SK-N-SH (cell line): ENCODE measurements around the gene ARHGEF1. TPM values are rescaled to one million over a fixed set of nuclear protein-coding genes. Genes with fewer than 3 reads are reported as not detected.

ENCODE experiments used
- CTCF ChIA-PET: fragments of 300-600, 350-600 bp; formaldehyde crosslinking; extraction: SDS; loops from one replicate; lab custom pipeline; 2021; lab: Yijun Ruan, JAX
- POLR2A ChIA-PET: fragments of 350-600 bp; sonication (Branson Sonifier 250); formaldehyde crosslinking; extraction: SDS; loops from one replicate; lab custom pipeline; 2020; ENCODE audit warnings: antibody characterized with exemption, inconsistent platforms; lab: Yijun Ruan, JAX
- DNase-seq: peaks from one replicate; pipeline ENCODE4 v3.0.0; 2012
- H2AFZ ChIP-seq: fragments of 200-600 bp; sonication (generic); 2 replicates; pipeline ENCODE4 v1.8.1; 2016; ENCODE audit warnings: antibody characterized with exemption, mild to moderate bottlenecking, low read depth
- H3F3A ChIP-seq: fragments of 200-600 bp; sonication (generic); replicated peaks from 2 replicates; pipeline ENCODE3; 2016; ENCODE audit warnings: antibody characterized with exemption, mild to moderate bottlenecking; ENCODE audit not compliant: insufficient read depth
- H3K27ac ChIP-seq, 2 experiments: fragments of 200-500 bp in 1 of 2; fragments of 200-600 bp in 1 of 2; sonication (Bioruptor generic) in 1 of 2; sonication (generic), shearing (Covaris generic) in 1 of 2; 2 replicates each; pipeline versions ENCODE4 v1.5.1 to v1.6.1; 2014 to 2016; ENCODE audit warnings: low read depth in 2 of 2, inconsistent platforms in 1 of 2, low read length in 1 of 2, mild to moderate bottlenecking in 1 of 2, mixed read lengths in 1 of 2
- H3K27me3 ChIP-seq: fragments of 200-600 bp; sonication (generic), shearing (Covaris generic); 2 replicates; pipeline ENCODE4 v1.6.1; 2016; ENCODE audit warnings: mixed run types; ENCODE audit not compliant: insufficient read depth
- H3K36me3 ChIP-seq, 2 experiments: fragments of 200-500 bp in 1 of 2; fragments of 200-600 bp in 1 of 2; sonication (Bioruptor generic) in 1 of 2; sonication (generic) in 1 of 2; replicated peaks in 1 of 2; 2 replicates each; pipeline versions ENCODE3 to v1.5.1; 2014 to 2016; ENCODE audit warnings: low read length in 1 of 2, mild to moderate bottlenecking in 1 of 2; ENCODE audit not compliant: insufficient read depth in 2 of 2, control insufficient read depth in 1 of 2
- H3K4me1 ChIP-seq, 2 experiments: fragments of 200-500 bp in 1 of 2; fragments of 200-600 bp in 1 of 2; sonication (Bioruptor generic) in 1 of 2; sonication (generic), shearing (Covaris generic) in 1 of 2; 2 replicates each; pipeline versions ENCODE4 v1.5.1 to v1.6.1; 2014 to 2016; ENCODE audit warnings: low read depth in 1 of 2, low read length in 1 of 2, mixed run types in 1 of 2; ENCODE audit not compliant: insufficient read depth in 2 of 2, control insufficient read depth in 1 of 2
- H3K4me2 ChIP-seq: fragments of 200-600 bp; sonication (generic), shearing (Covaris generic); 2 replicates; pipeline ENCODE4 v1.6.1; 2017; ENCODE audit warnings: mixed run types
- H3K4me3 ChIP-seq, 2 experiments: fragments of 200-500 bp in 1 of 2; fragments of 200-600 bp in 1 of 2; sonication (Bioruptor generic) in 1 of 2; sonication (generic), shearing (Covaris generic) in 1 of 2; 2 replicates each; pipeline versions ENCODE4 v1.5.1 to v1.8.1; 2014 to 2016; ENCODE audit warnings: low read depth in 2 of 2, inconsistent platforms in 1 of 2, low read length in 1 of 2, mild to moderate bottlenecking in 1 of 2, mixed read lengths in 1 of 2, moderate library complexity in 1 of 2
- H3K79me2 ChIP-seq: fragments of 200-600 bp; sonication (generic); 2 replicates; pipeline ENCODE4 v1.8.1; 2017; ENCODE audit warnings: mild to moderate bottlenecking; ENCODE audit not compliant: insufficient read depth
- H3K9ac ChIP-seq: fragments of 200-600 bp; sonication (generic); 2 replicates; pipeline ENCODE4 v1.6.1; 2017; ENCODE audit warnings: mixed run types
- H3K9me2 ChIP-seq: fragments of 200-600 bp; sonication (generic); 2 replicates; pipeline ENCODE4 v1.6.1; 2017; ENCODE audit warnings: mixed run types
- H3K9me3 ChIP-seq: fragments of 200-600 bp; sonication (generic); 2 replicates; pipeline ENCODE4 v1.6.1; 2017; ENCODE audit warnings: mixed run types, mild to moderate bottlenecking, moderate library complexity
- H4K20me1 ChIP-seq: fragments of 200-600 bp; sonication (generic); 2 replicates; pipeline ENCODE4 v1.6.1; 2017; ENCODE audit warnings: mild to moderate bottlenecking, mixed run types; ENCODE audit not compliant: insufficient read depth
- CHD2 ChIP-seq: fragments of 150-350 bp; IDR thresholded peaks from 2 replicates; pipeline ENCODE4 v1.6.1; 2018; ENCODE audit warnings: low read length; ENCODE audit not compliant: partially characterized antibody
- ELF1 ChIP-seq: IDR thresholded peaks from 2 replicates; pipeline ENCODE4 v1.4.0; 2012
- EP300 ChIP-seq, 2 experiments: IDR thresholded peaks; 2 replicates each; pipeline versions ENCODE4 v1.4.0 to v1.6.1; 2012; ENCODE audit warnings: borderline replicate concordance in 1 of 2, low read depth in 1 of 2, low read length in 1 of 2
- EZH2phosphoT487 ChIP-seq: fragments of 200-600 bp; sonication (generic); IDR thresholded peaks from 2 replicates; pipeline ENCODE4 v1.6.1; 2017; ENCODE audit warnings: low read depth, mixed run types, mild to moderate bottlenecking, antibody characterized with exemption, moderate library complexity, borderline replicate concordance
- FOXJ3 ChIP-seq: sonication (generic); formaldehyde crosslinking; IDR thresholded peaks from 2 replicates; pipeline ENCODE4 v1.5.1; 2020; ENCODE audit warnings: mild to moderate bottlenecking, missing genetic modification reagents
- JUND ChIP-seq: IDR thresholded peaks from 2 replicates; pipeline ENCODE4 v1.4.0; 2012
- MEF2A ChIP-seq: IDR thresholded peaks from 2 replicates; pipeline ENCODE4 v1.4.0; 2012; ENCODE audit warnings: low read depth, borderline replicate concordance
- NFIC ChIP-seq: IDR thresholded peaks from 2 replicates; pipeline ENCODE4 v1.4.0; 2012; ENCODE audit warnings: borderline replicate concordance
- POLR2AphosphoS5 ChIP-seq: IDR thresholded peaks from 2 replicates; pipeline ENCODE4 v1.6.1; 2012; ENCODE audit warnings: low read depth, low read length
- RAD21 ChIP-seq: IDR thresholded peaks from 2 replicates; pipeline ENCODE4 v1.6.1; 2012; ENCODE audit warnings: mild to moderate bottlenecking, low read length
- RCOR1 ChIP-seq: fragments of 150-350 bp; IDR thresholded peaks from 2 replicates; pipeline ENCODE4 v1.6.1; 2017; ENCODE audit warnings: antibody characterized with exemption, low read length
- RFX5 ChIP-seq: IDR thresholded peaks from 2 replicates; pipeline ENCODE4 v1.6.1; 2012; ENCODE audit warnings: mild to moderate bottlenecking, improper control_type of control experiment, low read length
- RXRA ChIP-seq: IDR thresholded peaks from 2 replicates; pipeline ENCODE4 v1.4.0; 2012; ENCODE audit warnings: low read depth, mild to moderate bottlenecking, borderline replicate concordance
- SIN3A ChIP-seq: IDR thresholded peaks from 2 replicates; pipeline ENCODE4 v1.6.1; 2012; ENCODE audit warnings: low read depth, mild to moderate bottlenecking, low read length, moderate library complexity, borderline replicate concordance
- SMC3 ChIP-seq: IDR thresholded peaks from 2 replicates; pipeline ENCODE4 v1.6.1; 2012; ENCODE audit warnings: low read depth, low read length, improper control_type of control experiment
- TAF1 ChIP-seq: IDR thresholded peaks from 2 replicates; pipeline ENCODE4 v1.6.1; 2012; ENCODE audit warnings: low read depth, mild to moderate bottlenecking, low read length, moderate library complexity, borderline replicate concordance
- TCF12 ChIP-seq: IDR thresholded peaks from 2 replicates; pipeline ENCODE4 v1.4.0; 2012
- TEAD4 ChIP-seq: IDR thresholded peaks from 2 replicates; pipeline ENCODE4 v1.4.0; 2012; ENCODE audit warnings: mild to moderate bottlenecking, borderline replicate concordance; ENCODE audit not compliant: insufficient read depth
- YY1 ChIP-seq: IDR thresholded peaks from 2 replicates; pipeline ENCODE4 v1.4.0; 2012; ENCODE audit warnings: low read depth, mild to moderate bottlenecking
- WGBS: methylation state at CpG from one replicate; pipeline ENCODE4 v1.1.6; 2017; ENCODE audit warnings: low lambda C conversion rate; 5-methylcytosine and 5-hydroxymethylcytosine counted together
- polyA plus RNA-seq, 3 experiments: library from polyadenylated mRNA; depleted of rRNA; stranded (reverse); fragments of >200 nt; gene quantifications; 2 replicates each; pipeline ENCODE4 v1.2.3, GENCODE V29; 2012
- TF ChIP-seq, protein P1 (sequence below): fragments of 200-600 bp; sonication (generic); IDR thresholded peaks from 2 replicates; pipeline ENCODE4 v1.6.1; 2017; ENCODE audit warnings: antibody characterized with exemption, mild to moderate bottlenecking, moderate library complexity
- TF ChIP-seq, protein P2 (sequence below): IDR thresholded peaks from 2 replicates; pipeline ENCODE4 v1.4.0; 2012; ENCODE audit warnings: low read depth
- TF ChIP-seq, protein P3 (sequence below): fragments of 150-350 bp; IDR thresholded peaks from 2 replicates; pipeline ENCODE4 v1.6.1; 2017; ENCODE audit warnings: antibody characterized with exemption, low read length, low read depth, borderline replicate concordance
- TF ChIP-seq, protein P4 (sequence below): IDR thresholded peaks from 2 replicates; pipeline ENCODE4; 2012

Gene ARHGEF1
- polyA plus RNA-seq, 1 of the 3 experiments (the other 2 are of a cell fraction) = 102 TPM

DNA sequence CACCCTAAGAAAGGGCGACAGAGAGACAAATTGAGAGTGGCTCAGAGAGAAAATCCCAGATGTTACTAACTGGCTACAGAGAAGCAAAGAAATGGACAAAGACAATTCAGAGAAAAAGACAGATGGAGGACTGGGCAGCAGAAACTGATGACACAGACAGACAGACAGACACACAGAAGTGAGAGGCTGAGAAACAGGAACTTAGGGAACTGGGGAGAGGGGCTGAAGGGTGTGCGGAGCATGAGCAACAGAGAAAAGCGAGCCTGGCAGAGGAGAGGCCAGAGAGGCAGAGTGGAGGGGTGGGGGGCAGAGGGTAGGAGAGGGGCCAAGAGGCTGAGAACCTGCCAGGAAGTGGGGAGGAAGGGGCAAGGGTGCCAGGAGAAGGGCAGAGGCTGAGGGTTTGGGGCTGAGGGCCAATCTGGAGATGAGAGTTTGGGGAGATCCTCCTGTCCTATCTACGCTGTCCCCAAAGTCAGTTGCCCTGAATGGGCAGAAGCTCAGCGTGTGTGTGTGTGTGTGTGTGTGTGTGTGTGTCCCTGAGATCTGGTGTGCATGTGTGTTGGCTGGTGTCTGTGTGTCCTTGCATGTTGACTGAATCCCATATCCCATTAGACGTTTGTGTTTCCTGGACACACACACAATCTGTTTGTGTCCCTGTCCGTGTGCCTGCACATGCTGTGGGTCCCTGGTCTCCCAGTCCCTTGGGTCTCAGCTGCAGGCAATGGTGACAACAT, 50.9 kb downstream of the ARHGEF1 start:
- TF ChIP-seq, protein P1, sequence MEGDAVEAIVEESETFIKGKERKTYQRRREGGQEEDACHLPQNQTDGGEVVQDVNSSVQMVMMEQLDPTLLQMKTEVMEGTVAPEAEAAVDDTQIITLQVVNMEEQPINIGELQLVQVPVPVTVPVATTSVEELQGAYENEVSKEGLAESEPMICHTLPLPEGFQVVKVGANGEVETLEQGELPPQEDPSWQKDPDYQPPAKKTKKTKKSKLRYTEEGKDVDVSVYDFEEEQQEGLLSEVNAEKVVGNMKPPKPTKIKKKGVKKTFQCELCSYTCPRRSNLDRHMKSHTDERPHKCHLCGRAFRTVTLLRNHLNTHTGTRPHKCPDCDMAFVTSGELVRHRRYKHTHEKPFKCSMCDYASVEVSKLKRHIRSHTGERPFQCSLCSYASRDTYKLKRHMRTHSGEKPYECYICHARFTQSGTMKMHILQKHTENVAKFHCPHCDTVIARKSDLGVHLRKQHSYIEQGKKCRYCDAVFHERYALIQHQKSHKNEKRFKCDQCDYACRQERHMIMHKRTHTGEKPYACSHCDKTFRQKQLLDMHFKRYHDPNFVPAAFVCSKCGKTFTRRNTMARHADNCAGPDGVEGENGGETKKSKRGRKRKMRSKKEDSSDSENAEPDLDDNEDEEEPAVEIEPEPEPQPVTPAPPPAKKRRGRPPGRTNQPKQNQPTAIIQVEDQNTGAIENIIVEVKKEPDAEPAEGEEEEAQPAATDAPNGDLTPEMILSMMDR = no peak
- TF ChIP-seq TCF12 = no peak
- no peak for TF ChIP-seq RFX5
- TF ChIP-seq JUND = no peak
- no peak for TF ChIP-seq TEAD4
- Histone ChIP-seq H4K20me1 (0 out of 2 replicates have a peak, but pooled peaks cover 3% of the 10 kb centered on the region), H3K9ac (no peak overlapping the region), H3K79me2 (no peaks in the 10 kb centered on the region), H3K36me3 (no peaks in the 10 kb centered on the region), H3K27me3 (peaks cover 22% of the 10 kb centered on the region), H3K4me3 (no peak overlapping the region), H3K9me3 (no peaks in the 10 kb centered on the region), H3K4me1 (peaks cover 0 to 11% of the 10 kb centered on the region in 2 experiments; a peak in 2 of 4 replicates), H3K9me2 (no peaks in the 10 kb centered on the region), H3K27ac (no peak overlapping the region), H2AFZ (no peak overlapping the region), H3F3A (no peaks in the 10 kb centered on the region), H3K4me2 (no peak overlapping the region)
- 58% methylated on average over 6 of the region's 7 CpGs for WGBS
- ChIA-PET CTCF (interaction anchor here (0.6 to 3.0 kb wide), 15 partner anchors 9 to 138 kb away, joined by 3 to 17 read pairs (median 3); partner anchors contain the start of gene ARHGEF1), POLR2A (interaction anchor here (0.9 kb wide), 1 partner anchor 50 kb away, joined by 3 read pairs; no protein-coding TSS in a partner anchor)
- no peak for DNase-seq

DNA sequence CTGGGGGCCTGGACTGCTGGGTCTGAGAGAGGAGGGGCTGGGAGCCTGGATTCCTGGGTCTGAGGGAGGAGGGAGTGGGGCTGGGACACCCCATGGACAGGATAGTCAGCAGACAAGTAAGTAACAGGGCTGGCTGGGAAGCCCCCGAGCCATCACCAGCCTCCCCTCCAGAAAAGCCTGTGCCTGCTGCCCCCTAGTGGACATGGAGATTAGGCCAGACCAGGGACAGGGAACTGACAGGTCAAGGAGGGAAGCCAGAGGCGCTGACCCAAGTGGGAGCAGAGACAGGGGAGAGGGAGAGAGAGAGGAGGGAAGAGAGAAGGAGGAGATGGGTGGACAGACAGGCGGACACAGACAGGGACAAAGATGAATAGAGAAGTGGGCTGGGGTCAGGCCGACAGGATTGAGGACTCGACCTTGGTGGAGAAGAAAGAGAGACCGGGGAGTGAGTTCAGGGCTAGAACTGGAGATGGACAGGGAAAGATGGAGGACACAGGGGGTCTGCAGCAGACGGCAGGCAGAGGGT, 51.9 kb downstream of the ARHGEF1 start:
- H3K4me2 ChIP-seq = no peak overlapping the region
- no peaks in the 10 kb centered on the region for H3K9me3 ChIP-seq
- DNase-seq = peak; percentile 93
- no peak overlapping the region for H2AFZ ChIP-seq
- no peaks in the 10 kb centered on the region for H3K36me3 ChIP-seq
- peaks cover 0 to 11% of the 10 kb centered on the region in 2 experiments; a peak in 2 of 4 replicates for H3K4me1 ChIP-seq
- H3K27ac ChIP-seq = no peak overlapping the region
- H3K9me2 ChIP-seq = no peaks in the 10 kb centered on the region
- H3K4me3 ChIP-seq = no peak overlapping the region; a peak in 1 of 4 replicates
- POLR2A ChIA-PET = no interaction called here
- no peaks in the 10 kb centered on the region for H3F3A ChIP-seq
- H3K79me2 ChIP-seq = no peaks in the 10 kb centered on the region
- 0 out of 2 replicates have a peak, but pooled peaks cover 3% of the 10 kb centered on the region for H4K20me1 ChIP-seq
- H3K9ac ChIP-seq = no peak overlapping the region
- H3K27me3 ChIP-seq = peaks cover 13% of the 10 kb centered on the region
- 23% methylated on average over 7 of the region's 7 CpGs for WGBS
- CTCF ChIA-PET = interaction anchor here (0.6 to 3.0 kb wide), 12 partner anchors 8 to 139 kb away, joined by 3 to 17 read pairs (median 3); partner anchors contain the start of gene ARHGEF1
- TF ChIP-seq YY1 (no peak), RAD21 (peak; percentile 76), NFIC (no peak), SIN3A (no peak), RCOR1 (peak; percentile 18; the same call in 1 of the 2 replicates), FOXJ3 (no peak), SMC3 (peak; percentile 60; the same call in 1 of the 2 replicates), CHD2 (no peak), ELF1 (no peak), RXRA (no peak), EP300 (IDR thresholded peaks at IDR 0.05; ENCODE audit: borderline replicate concordance in 1 of 2, low read depth in 1 of 2, low read length in 1 of 2) (no peak), MEF2A (no peak), EZH2phosphoT487 (no peak), POLR2AphosphoS5 (no peak), TAF1 (no peak)
- TF ChIP-seq, protein P2, sequence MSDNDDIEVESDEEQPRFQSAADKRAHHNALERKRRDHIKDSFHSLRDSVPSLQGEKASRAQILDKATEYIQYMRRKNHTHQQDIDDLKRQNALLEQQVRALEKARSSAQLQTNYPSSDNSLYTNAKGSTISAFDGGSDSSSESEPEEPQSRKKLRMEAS = no peak
- TF ChIP-seq, protein P3, sequence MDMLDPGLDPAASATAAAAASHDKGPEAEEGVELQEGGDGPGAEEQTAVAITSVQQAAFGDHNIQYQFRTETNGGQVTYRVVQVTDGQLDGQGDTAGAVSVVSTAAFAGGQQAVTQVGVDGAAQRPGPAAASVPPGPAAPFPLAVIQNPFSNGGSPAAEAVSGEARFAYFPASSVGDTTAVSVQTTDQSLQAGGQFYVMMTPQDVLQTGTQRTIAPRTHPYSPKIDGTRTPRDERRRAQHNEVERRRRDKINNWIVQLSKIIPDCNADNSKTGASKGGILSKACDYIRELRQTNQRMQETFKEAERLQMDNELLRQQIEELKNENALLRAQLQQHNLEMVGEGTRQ = no peak
- TF ChIP-seq, protein P4, sequence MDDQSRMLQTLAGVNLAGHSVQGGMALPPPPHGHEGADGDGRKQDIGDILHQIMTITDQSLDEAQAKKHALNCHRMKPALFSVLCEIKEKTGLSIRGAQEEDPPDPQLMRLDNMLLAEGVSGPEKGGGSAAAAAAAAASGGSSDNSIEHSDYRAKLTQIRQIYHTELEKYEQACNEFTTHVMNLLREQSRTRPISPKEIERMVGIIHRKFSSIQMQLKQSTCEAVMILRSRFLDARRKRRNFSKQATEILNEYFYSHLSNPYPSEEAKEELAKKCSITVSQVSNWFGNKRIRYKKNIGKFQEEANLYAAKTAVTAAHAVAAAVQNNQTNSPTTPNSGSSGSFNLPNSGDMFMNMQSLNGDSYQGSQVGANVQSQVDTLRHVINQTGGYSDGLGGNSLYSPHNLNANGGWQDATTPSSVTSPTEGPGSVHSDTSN = no peak
